ENCODE measurements around the gene DHRS7.

DHRS7 gene

GRCh38 chr14:60184905-60185555 is 19.8 kb upstream of the DHRS7 start:
- no peak for DNase-seq (ENCODE audit: low read depth in 2 of 2)

DNA sequence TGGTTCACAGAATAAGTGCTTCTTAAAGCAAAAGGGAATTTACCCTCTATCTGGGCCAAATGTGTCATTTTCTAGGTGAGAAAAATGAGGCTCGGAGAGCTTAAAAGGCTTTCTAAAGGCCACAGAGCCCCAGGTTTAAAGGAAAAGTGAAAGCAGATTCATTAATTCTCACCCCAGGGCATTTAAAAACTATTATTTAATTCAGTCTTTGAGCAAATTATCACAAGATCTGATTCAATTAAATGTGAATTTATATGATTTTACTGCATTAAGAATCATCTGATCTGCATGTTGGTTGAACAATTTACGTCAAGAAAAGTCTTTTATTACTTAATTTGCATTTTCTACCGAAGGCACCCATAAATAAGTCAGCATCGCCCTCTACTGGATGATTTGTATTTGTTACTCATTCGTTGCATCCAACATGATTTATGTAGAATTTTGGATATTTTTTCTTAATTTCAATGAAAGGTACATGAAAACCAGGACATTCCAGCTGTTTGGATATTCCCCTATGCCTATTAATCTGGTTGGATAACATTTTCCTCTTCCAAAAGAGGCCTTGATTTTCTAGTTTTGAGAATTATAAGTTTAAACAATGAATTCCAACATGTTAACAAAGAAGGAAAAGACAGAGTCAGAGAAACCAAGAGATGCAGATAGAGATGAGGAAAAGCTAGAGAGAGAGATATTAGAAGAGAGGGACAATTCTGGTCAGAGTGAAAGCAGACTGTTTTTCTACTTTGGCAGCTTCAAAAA is 19.1 kb upstream of the DHRS7 start:
- no peak for DNase-seq (ENCODE audit: low read depth in 2 of 2)

GRCh38 chr14:60183741-60184140 is 18.5 kb upstream of the DHRS7 start:
- DNase-seq (ENCODE audit: low read depth in 2 of 2) = no peak

DNA sequence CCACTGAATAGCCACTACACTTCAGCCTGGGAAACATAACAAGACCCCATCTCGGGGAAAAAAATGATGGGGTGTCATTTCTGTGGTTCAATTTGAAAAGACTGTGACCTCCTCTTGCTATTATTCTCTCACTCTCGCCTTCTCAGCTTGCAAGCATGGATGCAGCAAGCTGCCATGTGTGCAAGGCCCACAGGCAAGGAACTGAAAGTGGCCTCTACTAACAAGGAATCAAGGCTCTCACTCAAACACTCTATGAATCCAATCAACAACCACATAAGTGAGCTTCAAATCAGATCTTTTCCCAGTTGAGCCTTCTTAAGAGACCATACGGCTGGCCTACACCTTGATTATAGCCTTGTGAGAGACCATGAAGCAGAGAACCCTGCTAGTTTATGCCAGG is 17.9 kb upstream of the DHRS7 start:
- DNase-seq (ENCODE audit: low read depth in 2 of 2) = no peak

GRCh38 chr14:60179431-60179869 is 14.3 kb upstream of the DHRS7 start:
- no peak for DNase-seq (ENCODE audit: low read depth in 2 of 2)

- DNase-seq (ENCODE audit: low read depth in 2 of 2) = no peak
These were observed 13.6 kb upstream of the DHRS7 start for GRCh38 chr14:60178820-60179219.

DNA sequence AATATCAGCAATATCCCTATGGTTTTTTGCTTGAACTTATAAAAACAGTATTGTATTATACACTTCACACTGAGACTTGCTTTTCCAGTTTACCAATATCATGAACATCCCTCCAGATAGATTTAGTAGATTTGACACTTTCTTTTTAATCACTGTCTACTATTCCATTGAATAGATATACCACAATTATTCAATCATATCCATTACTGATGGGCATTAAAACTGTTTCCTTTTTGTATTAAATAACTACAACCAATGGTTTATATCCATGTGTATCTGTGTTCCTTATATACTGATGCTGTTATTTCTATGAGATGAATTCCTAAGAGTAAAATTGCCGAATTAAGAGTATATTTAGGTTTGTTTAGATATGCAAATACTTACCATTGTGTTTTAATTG is 13.0 kb upstream of the DHRS7 start:
- no peak for DNase-seq (ENCODE audit: low read depth in 2 of 2)

GRCh38 chr14:60175255-60175902 is 10.2 kb upstream of the DHRS7 start:
- no peak for DNase-seq (ENCODE audit: low read depth in 2 of 2)

- no peak for DNase-seq (ENCODE audit: low read depth in 2 of 2)
These were observed 9.4 kb upstream of the DHRS7 start for GRCh38 chr14:60174352-60175254.

DNA sequence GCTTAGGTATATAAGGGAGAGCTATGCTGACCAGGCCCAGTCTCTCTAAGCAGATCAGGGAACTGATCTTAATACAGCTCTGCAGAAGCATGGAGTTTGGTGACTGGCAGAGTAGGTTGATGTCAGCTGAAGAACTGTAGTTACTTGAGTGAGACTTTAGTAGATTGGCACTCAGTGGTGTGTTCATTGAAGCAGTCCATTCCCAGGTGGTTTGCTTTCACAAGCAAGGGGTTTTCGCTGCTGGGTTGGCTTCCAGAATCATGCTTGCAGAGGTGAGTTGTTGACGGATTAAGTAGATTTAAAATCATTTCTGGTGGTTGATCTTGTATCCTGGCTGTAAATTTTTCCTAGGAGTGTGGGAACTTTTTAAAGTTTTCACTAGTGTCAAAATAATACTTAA is 6.5 kb upstream of the DHRS7 start:
- no peak for DNase-seq (ENCODE audit: low read depth in 2 of 2)

DNA sequence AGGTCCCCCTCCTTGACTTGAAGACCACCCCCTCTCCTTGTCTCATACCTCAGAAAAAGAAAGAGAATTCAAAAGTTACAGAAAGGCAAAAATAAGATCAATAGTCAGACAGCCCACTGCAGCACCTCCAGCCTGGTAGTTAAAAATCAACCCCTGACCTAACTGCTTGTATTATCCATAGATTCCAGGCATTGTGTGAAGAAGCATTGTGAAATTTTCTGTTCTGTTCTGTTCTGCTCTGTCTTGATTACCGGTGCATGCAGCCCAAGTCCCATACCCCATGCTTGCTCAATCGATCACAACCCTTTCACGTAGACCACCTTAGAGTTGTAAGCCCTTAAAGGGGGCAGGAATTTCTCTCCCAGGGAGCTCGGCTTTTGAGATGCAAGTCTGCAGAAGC is 5.8 kb upstream of the DHRS7 start:
- DNase-seq (ENCODE audit: low read depth in 2 of 2) = no peak

DNA sequence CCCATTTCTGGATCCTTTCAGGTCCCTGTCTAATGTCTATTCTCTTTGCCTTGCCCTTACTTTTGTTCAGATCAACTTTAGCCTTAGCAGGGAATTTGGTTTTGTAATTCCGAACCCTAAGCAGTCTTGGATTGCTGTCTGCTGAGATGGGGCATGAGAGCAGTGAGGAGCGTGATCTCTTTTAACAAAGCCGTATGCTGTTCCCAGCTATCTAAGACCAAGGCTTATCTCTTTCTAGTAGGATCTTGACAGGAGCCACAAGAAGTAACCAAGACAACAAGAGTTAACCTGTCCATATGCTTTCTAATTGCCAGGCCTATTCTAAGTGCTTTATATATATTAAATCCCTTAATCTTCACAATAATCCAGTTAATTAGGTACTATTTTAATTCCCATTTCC is 4.5 kb upstream of the DHRS7 start:
- no peak for DNase-seq (ENCODE audit: low read depth in 2 of 2)

DNA sequence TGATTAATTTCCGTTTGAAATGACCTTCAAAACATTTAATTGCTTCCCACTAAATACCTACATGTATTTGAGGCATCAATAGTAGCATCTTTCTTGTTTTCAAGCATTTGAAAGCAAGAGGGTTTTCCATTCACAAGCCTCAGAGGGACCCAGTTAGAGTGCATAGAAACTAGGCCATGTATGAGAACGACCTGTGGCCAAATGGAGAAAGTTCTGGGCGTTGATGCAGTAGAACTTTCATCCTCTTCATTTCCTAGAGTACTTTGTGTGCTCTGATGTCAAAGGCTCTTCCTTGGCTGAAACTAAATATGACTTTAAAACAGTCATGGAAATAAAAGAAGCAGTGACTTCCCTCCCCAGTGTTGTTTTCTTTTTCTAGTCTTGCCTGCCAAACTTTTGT is 944 bp upstream of the DHRS7 start:
- DNase-seq (ENCODE audit: low read depth in 2 of 2) = no peak

GRCh38 chr14:60165547-60165876 is 314 bp upstream of the DHRS7 start:
- DNase-seq (ENCODE audit: low read depth in 2 of 2) = no peak

DNA sequence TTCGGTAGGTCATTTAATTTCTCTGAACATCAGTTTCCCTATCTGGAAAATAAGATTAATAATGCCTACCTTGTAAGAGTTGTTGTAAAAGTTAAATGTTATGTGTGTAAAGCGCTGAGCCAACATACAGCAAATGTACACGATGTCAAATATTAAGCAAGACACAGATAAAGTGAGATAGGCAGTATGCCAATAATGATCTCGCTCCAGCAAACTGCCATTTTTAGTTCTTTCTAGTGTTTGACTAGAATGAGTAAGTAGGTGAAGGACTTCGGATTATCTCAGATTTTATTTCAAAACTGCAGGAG is 840 bp downstream of the DHRS7 start:
- DNase-seq (ENCODE audit: low read depth in 2 of 2) = no peak

- DNase-seq (ENCODE audit: low read depth in 2 of 2) = no peak
These were observed 1.5 kb downstream of the DHRS7 start for GRCh38 chr14:60163693-60164092.

DNA sequence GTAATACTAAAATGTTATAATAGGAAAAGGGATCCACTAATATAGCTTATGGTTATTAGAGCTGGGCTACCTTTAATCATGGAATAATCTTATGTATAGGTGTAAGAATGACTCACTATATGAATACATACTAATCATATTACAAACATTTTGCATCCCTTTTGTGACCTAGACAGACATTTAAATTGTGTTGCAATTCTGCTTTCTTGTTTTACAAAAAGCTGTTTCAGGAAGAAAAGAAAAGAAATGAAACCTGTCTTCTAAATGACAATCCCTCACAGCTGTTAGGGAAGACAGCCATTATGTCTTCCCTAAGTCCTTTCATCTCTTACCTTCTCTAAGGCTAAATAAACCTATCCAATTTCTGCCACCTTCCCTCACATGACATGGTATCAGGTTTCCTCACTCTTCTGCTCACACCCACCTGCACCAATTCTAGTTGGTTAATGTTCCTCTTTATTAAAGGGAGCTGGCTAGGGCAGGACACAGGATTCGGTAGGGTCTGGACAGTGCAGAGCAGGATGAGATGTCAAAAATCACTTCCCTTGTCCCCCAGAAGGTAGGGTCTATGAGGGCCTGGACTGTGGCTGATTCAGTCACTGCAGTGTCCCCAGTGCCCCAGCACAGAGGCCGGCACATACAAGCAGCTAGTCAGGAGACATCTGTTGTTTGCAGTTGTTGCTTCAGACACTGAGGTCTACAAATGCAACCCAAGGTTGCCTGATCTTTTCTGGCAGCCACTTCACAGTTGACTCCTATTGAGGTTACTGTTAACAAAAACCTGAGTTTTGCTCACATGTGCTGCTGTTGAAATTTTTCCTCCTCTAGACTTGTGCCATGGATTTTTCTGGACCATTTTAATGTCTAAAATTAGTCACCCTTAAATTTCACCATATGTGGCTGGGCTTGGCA is 3.7 kb downstream of the DHRS7 start:
- DNase-seq (ENCODE audit: low read depth in 2 of 2) = no peak

DNA sequence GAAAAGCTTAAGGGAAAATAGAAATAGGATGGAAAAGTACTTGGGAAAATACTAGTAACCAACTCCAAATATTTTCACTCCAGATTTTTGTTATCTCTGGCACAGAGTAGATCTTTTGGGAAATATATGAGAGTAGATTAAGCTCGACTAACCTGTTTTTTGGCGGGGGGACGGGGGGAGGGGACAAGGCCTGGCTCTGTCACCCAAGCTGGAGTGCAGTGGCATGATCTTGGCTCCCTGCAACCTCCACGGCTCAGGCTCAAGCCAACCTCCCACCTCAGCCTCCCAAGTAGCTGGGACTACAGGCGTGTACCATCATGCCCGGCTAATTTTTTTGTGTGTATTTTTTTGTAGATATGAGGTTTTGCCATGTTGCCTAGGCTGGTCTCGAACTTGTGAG is 4.8 kb downstream of the DHRS7 start:
- no peak for DNase-seq (ENCODE audit: low read depth in 2 of 2)

GRCh38 chr14:60154671-60155070 is 10.5 kb downstream of the DHRS7 start:
- DNase-seq (ENCODE audit: low read depth in 2 of 2) = no peak

DNA sequence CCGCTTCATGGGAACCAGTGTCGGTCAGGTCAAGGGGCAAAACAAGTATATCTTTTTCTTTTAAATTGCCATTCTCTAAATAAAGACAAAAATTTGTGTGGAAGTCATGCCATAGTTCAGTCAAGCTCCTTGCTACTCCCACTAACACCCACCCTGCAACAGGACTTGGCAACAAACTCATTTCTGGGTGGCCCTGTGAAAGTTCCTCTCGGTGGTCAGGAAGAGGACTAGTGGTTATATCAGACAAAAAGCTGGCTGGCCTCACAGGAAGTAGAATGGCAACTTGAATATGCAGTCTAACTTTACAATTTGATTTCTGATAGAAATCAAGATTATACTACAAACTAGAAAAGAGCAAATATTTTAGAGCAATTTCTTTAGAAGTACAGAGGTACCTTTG is 11.2 kb downstream of the DHRS7 start:
- DNase-seq (ENCODE audit: low read depth in 2 of 2) = no peak

GRCh38 chr14:60151715-60152114 is 13.5 kb downstream of the DHRS7 start:
- DNase-seq (ENCODE audit: low read depth in 2 of 2) = peak; percentile 31 to 49
